Aorta (tissue), 5 donors: ENCODE data around the gene ZNF513. TPM values are rescaled to one million over a fixed set of nuclear protein-coding genes. Genes with fewer than 3 reads are reported as not detected.
"Not testable (repeated sequence)": the region's sequence is repeated elsewhere in the genome, so short reads cannot be mapped to it uniquely, and the experiment has no call there.

Source experiments
- ATAC-seq: fragments of 200-7000 bp; cut with Tn5 transposase; one replicate; pipeline ENCODE4 v1.9.1; 2022; ENCODE audit warnings: moderate library complexity; ENCODE audit not compliant: low FRiP score
- DNase-seq, 2 donors: peaks; one replicate each; pipeline ENCODE4 v3.0.0-alpha.2; 2020
- H3K27ac ChIP-seq, 2 donors: one replicate each; pipeline ENCODE4 v1.5.1; 2013; ENCODE audit warnings: low read length in 2 of 2, mild to moderate bottlenecking in 2 of 2, moderate library complexity in 2 of 2, control low read depth in 1 of 2, inconsistent platforms in 1 of 2, low read depth in 1 of 2
- H3K27me3 ChIP-seq, 2 donors: one replicate each; pipeline ENCODE4 v1.6.1; 2013; ENCODE audit warnings: control low read depth in 1 of 2, low read length in 1 of 2, mild to moderate bottlenecking in 1 of 2, moderate library complexity in 1 of 2; ENCODE audit not compliant: insufficient read depth in 2 of 2, control insufficient read depth in 1 of 2
- H3K36me3 ChIP-seq, 2 donors: one replicate each; pipeline ENCODE4 v1.6.1; 2013; ENCODE audit warnings: control low read depth in 1 of 2, low read length in 1 of 2, mild to moderate bottlenecking in 1 of 2; ENCODE audit not compliant: insufficient read depth in 2 of 2, control insufficient read depth in 1 of 2
- H3K4me1 ChIP-seq, 2 donors: one replicate each; pipeline ENCODE4 v1.6.1; 2013; ENCODE audit warnings: low read length in 2 of 2, control low read depth in 1 of 2, mild to moderate bottlenecking in 1 of 2, moderate library complexity in 1 of 2; ENCODE audit not compliant: insufficient read depth in 2 of 2, control insufficient read depth in 1 of 2
- H3K4me3 ChIP-seq, 2 donors: one replicate each; pipeline ENCODE4 v1.5.1; 2013; ENCODE audit warnings: low read length in 2 of 2, control low read depth in 1 of 2, mild to moderate bottlenecking in 1 of 2
- H3K9me3 ChIP-seq: one replicate; pipeline ENCODE4 v1.6.1; 2013; ENCODE audit warnings: mild to moderate bottlenecking, low read length; ENCODE audit not compliant: control insufficient read depth
- WGBS, 2 donors: extraction: QIAGEN DNeasy Blood & Tissue Kit; methylation state at CpG; one replicate each; pipeline ENCODE4 v1.1.7; 2013; 5-methylcytosine and 5-hydroxymethylcytosine counted together
- intact Hi-C, 2 donors: fragments of 100-400 bp; cut with DNase I; formaldehyde crosslinking; loops; one replicate each; pipeline versions ENCODE4 v1.14.2 to v1.15.0; 2022
- polyA plus RNA-seq, 2 donors: library from polyadenylated mRNA; stranded (reverse); fragments of 200-250 nt; gene quantifications; one replicate each; pipeline ENCODE4 v1.2.3, GENCODE V29; 2013
- total RNA-seq, 2 donors: library from RNA; stranded (reverse); fragmentation: NEBNext Ultra II Directional; extraction: Animal tissue kit (Norgen Biotek cat#: 25700); gene quantifications; one replicate each; pipeline ENCODE4 v1.2.1, GENCODE V29; 2021
- donor health status: healthy with polysubstance abuse.
- donor health status: Bipolar disorder and iron deficiency.
- donor health status: DM: no; HTN: no; CAD: no.
- donor health status: DM: no; HTN: no; CAD: no.
- donor health status: DM: yes; HTN: yes; CAD: no.

Gene ZNF513
- total and polyA plus RNA-seq, 4 donors, result 5.5 to 32.7 (median 17.0) TPM

DNA sequence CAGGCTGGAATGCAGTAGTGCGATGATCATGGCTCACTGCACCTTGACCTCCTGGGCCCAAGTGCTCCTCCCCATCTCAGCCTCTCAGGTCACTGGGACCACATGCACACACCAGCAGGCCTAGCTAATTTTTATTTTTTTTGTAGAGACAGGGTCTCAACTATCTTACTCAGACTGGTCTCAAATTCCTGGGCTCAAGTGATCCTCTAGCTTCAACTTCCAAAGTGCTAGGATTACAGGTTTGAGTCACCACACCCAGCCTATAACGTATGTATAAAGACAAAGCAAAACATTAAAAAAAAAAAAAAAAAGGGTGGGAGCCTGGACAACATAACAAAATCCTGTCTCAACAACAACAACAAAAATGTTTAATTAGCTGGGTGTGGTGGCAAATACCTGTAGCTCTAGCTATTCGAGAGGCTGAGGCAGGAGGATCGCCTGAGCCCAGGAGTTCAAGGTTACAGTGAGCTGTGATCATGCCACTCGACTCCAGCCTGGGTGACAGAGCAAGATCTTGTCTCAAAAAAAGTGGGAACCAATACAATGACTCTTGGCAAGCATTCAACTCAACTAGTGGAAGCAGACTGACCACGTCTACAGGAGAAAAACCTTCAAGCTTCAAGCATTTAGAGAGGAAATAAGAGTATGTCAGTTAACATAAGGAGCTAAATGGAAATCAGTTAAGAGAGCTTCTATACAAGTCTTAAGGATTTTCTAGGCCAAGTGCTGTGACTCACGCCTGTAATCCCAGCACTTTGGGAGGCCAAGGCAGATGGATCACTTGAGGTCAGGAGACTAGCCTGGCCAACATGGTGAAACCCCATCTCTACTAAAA is 26.6 kb downstream of the ZNF513 start:
- DNase-seq (no peak), ATAC-seq (no peak)
- H3K36me3 ChIP-seq, result no peaks in the 10 kb centered on the region
- no peaks in the 10 kb centered on the region for H3K9me3 ChIP-seq
- no peak overlapping the region for H3K4me3 ChIP-seq
- 76 to 80% methylated on average over 7 of the region's 7 CpGs for WGBS, 2 donors
- intact Hi-C loops, result no loop called here
- H3K27ac ChIP-seq, result no peak overlapping the region
- H3K27me3 ChIP-seq, result no peaks in the 10 kb centered on the region
- no peaks in the 10 kb centered on the region for H3K4me1 ChIP-seq

DNA sequence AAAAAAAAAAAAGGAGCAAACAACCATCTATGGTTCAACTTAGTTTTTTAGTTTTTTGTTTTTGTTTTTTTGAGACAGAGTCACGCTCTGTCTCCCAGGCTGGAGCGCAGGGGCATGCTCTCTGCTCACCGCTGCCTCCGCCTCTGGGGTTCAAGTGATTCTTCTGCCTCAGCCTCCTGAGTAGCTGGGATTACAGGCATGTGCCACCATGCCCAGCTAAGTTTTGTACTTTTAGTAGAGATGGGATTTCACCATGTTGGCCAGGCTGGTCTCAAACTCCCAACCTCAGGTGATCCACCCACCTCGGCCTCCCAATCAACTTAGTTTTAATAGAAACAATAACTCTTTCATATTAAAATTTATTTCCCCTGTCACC is 27.2 kb downstream of the ZNF513 start:
- DNase-seq, ATAC-seq, H3K27ac ChIP-seq, H3K36me3 ChIP-seq, H3K9me3 ChIP-seq, H3K4me3 ChIP-seq, H3K4me1 ChIP-seq, intact Hi-C loops, H3K27me3 ChIP-seq: not testable (repeated sequence)
- 95 to 96% methylated on average over 5 of the region's 5 CpGs for WGBS, 2 donors

- no peak for ATAC-seq
- 82% methylated on average over 6 of the region's 6 CpGs for WGBS, 2 donors
- H3K27me3 ChIP-seq, result no peaks in the 10 kb centered on the region
- H3K36me3 ChIP-seq, result no peaks in the 10 kb centered on the region
- intact Hi-C loops, result no loop called here
- no peaks in the 10 kb centered on the region for H3K4me1 ChIP-seq
- H3K4me3 ChIP-seq, result no peak overlapping the region
- no peaks in the 10 kb centered on the region for H3K9me3 ChIP-seq
- H3K27ac ChIP-seq, result no peak overlapping the region
- no peak for DNase-seq
Observed at GRCh38 chr2:27351802-27352598, 28.5 kb downstream of the ZNF513 start.

DNA sequence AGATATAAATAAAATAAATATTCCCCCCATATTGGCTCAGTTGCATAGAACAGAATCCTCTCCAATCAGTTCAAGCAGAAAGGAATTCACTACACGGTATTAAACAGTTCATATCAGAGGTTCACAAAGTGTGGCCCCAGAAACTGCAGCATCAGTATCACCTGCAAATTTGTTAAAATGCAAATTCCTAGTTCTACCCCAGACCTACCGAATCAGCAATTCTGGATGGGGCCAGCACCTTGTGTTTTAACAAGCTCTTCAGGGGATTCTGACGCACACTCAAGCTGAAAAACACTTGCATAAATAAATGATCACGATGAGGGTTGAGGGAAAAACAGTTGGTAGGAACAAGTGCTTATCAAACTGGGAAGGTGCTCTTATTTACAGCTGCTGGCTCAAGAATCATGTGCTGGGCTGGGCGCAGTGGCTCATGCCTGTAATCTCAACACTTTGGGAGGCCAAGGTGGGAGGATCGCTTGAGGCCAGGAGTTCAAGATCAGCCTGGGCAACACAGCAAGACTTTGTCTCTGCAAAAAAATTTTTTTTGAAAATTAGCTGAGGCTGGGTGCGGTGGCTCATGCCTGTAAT is 30.3 kb downstream of the ZNF513 start:
- no peak for ATAC-seq
- no peak overlapping the region for H3K27ac ChIP-seq
- no peak overlapping the region for H3K4me3 ChIP-seq
- H3K4me1 ChIP-seq, result no peaks in the 10 kb centered on the region
- 76 to 79% methylated on average over 7 of the region's 7 CpGs for WGBS, 2 donors
- no peaks in the 10 kb centered on the region for H3K9me3 ChIP-seq
- H3K36me3 ChIP-seq, result no peaks in the 10 kb centered on the region
- intact Hi-C loops, result no loop called here
- no peak for DNase-seq
- H3K27me3 ChIP-seq, result no peaks in the 10 kb centered on the region

DNA sequence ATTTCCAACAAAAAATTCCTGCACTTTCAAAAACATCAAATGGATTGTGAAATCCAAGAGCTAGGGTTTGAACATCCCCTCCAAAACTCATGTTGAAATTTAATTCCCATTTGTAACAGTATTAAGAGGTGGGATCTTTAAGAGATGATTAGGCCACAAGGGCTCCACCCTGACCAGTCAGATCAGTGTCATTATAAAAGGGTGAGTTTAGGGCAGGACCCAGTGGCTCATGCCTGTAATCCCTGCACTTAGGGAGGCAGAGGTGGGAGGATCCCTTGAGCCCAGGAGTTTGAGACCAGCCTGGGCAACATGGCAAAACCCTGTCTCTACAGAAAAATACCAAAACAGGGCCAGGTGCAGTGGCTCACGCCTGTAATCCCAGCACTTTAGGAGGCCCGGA is 32.9 kb downstream of the ZNF513 start:
- Histone ChIP-seq H3K27me3 (no peaks in the 10 kb centered on the region), H3K27ac (no peak overlapping the region), H3K9me3 (no peaks in the 10 kb centered on the region), H3K36me3 (no peaks in the 10 kb centered on the region), H3K4me1 (no peaks in the 10 kb centered on the region), H3K4me3 (no peak overlapping the region)
- 89 to 94% methylated on average over 2 of the region's 2 CpGs for WGBS, 2 donors
- no peak for ATAC-seq
- intact Hi-C loops, result no loop called here
- DNase-seq, result no peak

DNA sequence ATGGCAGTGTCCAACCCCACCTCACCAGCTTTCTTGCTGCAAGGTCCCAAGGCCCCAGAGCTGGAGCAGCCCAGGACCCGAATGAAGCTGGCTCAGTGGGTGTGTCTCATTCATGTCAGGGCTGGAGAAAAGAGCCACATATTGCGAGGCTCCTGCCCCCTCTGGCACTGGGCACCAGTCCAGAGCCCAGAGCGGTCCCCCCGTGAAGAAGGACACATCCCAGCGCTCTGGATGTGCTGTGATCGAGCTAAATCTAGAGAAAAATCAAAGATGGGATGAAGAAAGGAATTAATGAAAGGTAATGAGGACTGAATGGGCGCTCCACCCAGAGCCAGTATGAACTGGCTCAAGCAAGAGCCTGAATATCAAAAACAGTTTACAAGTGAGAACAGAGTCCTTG is 44.4 kb downstream of the ZNF513 start:
- Histone ChIP-seq H3K36me3 (peaks cover 9 to 15% of the 10 kb centered on the region in 2 donors), H3K9me3 (no peaks in the 10 kb centered on the region), H3K4me1 (no peaks in the 10 kb centered on the region), H3K27me3 (no peaks in the 10 kb centered on the region), H3K27ac (no peak overlapping the region), H3K4me3 (no peak overlapping the region)
- no peak for ATAC-seq
- WGBS, 2 donors, result 93 to 94% methylated on average over 7 of the region's 7 CpGs
- no peak for DNase-seq
- intact Hi-C loops, result no loop called here

- no peak overlapping the region for H3K27ac ChIP-seq
- H3K4me3 ChIP-seq, result no peak overlapping the region
- WGBS, 2 donors, result 90 to 93% methylated on average over 3 of the region's 3 CpGs
- no peaks in the 10 kb centered on the region for H3K27me3 ChIP-seq
- DNase-seq (no peak), ATAC-seq (no peak)
- intact Hi-C loops, result no loop called here
- no peaks in the 10 kb centered on the region for H3K4me1 ChIP-seq
- H3K36me3 ChIP-seq, result peaks cover 9 to 15% of the 10 kb centered on the region in 2 donors
- H3K9me3 ChIP-seq, result no peaks in the 10 kb centered on the region
Observed at GRCh38 chr2:27335311-27335710, 45.2 kb downstream of the ZNF513 start.
